DMS114 treated with DMSO at 0.1 percent for 48 hours (cell line): ENCODE measurements around the gene NPLOC4.

Source experiments
- DNase-seq: peaks from one replicate; lab custom pipeline; 2025; ENCODE audit not compliant: unreplicated experiment; lab: John Stamatoyannopoulos, UW

The NPLOC4 gene

DNA sequence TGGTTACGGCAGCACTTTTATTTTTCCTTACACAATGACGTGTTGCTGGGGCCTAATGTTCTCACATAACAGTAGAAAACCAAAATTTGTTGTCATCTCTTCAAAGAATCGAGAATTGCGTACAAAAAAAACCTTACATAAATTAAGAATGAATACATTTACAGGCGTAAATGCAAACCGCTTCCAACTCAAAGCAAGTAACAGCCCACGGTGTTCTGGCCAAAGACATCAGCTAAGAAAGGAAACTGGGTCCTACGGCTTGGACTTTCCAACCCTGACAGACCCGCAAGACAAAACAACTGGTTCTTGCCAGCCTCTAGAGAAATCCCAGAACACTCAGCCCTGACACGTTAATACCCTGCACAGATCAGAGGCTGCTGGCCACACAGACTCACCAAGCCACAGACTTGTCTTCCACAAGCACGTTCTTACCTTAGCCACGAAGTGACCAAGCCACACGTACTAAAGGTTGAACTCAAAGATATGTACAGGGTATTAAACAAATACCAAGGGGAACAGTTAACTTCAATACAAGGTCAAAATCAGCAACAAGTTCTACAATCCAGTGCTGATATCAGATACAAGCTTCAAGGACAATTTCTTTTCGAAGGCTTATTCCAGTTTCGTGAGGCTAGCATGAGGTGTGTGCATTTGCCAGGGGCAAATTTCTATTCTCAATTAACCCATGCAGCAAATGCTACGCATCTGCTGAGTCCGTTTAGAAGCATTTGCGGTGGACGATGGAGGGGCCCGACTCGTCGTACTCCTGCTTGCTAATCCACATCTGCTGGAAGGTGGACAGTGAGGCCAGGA is 126.7 kb downstream of the NPLOC4 start:
- DNase-seq, result no peak

DNA sequence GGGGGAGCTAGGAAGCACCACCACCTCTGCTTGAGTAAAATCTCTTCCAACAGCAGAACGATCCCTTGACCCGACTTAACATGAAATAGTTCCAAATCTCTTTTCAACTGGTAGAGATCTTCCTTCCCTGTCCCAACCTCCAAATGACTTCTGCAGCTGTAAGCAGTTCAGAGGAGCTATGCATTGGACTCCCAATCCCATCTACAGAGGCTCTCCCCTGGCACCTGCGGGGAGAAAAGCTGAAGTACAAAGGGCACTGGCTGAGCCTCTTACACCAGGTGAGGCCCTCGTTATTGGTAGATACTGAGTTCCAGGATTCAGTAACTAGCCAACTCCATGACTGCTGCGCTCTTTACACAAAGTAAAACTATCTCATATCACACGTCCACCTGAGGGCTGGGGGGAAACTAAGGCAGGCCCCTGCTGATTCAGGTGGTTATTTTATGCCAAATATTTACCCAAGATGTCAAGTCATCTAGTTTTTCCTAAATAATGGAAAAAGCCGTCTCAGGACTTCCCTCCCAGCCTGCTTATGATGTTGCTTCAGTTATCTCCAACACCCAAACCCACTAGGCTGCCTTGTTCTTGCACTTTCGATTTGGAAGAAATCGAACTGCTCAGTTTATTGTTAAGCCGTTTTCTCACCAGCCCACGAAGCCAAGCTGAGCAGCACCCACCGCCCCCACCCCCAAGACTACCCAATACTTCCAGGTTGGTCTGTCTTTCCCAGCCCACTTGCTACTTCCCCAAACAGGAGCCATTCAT is 127.5 kb downstream of the NPLOC4 start:
- no peak for DNase-seq

DNA sequence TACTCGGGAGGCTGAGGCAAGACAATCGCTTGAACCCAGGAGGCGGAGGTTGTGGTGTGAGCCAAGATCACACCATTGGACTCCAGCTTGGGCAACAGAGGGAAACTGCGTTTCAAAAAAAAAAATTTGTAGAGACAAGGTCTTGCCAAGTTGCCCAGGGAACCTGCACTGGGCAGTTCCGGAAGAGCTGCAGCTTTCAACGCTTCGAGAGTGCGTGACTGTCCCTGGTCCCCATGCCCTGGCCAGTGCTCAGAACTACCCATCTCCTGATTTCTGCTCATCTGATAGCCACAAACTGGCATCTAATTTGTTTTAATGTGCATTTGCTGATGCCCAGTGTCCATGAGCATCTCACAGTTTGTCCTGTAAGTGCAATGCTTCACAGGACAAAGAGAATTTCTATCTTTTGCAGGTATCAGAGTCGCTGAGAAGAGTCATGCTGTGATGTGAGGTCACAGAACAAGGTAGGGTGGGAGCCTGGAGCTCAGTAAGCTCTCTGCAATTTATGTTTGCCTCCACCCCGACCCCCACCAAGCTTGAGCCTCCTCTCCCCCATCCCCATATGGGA is 128.2 kb downstream of the NPLOC4 start:
- DNase-seq, result no peak
